ENCODE data around the gene ILRUN.

DNA sequence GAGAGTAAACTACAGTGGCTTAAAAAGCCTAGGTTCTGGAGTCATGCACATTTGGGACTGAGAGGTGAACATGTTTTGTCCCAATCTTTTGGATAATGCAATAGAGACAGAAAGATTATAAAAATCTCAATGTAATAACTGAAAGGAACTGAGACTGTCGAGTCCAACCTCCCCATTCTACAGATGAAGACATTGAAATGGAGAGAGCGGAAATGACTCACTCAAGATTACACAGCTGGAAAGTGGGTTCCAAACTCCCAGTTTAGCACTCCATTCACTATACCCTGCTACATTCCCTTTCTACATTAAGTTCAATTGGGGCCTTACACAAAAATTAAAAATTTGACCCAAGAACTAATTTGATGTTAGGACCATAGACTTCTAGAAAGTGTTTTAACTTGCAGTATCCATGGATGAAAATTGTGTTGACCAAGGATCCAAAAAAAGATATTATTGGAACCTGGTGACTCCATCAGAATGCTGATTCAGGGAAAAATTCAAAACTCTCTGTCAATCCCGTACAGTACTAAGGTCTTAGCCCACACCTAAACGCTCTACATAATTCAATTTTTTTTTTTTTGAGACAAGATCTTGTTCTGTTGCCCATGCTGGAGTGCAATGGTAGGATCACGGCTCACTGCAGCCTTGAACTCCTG lies 1.5 kb upstream of the ILRUN start:
- TF ChIP-seq, protein P1, sequence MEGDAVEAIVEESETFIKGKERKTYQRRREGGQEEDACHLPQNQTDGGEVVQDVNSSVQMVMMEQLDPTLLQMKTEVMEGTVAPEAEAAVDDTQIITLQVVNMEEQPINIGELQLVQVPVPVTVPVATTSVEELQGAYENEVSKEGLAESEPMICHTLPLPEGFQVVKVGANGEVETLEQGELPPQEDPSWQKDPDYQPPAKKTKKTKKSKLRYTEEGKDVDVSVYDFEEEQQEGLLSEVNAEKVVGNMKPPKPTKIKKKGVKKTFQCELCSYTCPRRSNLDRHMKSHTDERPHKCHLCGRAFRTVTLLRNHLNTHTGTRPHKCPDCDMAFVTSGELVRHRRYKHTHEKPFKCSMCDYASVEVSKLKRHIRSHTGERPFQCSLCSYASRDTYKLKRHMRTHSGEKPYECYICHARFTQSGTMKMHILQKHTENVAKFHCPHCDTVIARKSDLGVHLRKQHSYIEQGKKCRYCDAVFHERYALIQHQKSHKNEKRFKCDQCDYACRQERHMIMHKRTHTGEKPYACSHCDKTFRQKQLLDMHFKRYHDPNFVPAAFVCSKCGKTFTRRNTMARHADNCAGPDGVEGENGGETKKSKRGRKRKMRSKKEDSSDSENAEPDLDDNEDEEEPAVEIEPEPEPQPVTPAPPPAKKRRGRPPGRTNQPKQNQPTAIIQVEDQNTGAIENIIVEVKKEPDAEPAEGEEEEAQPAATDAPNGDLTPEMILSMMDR (IDR thresholded peaks at IDR 0.05 in 8 of 11, conservative IDR thresholded peaks at IDR 0.05 in 3 of 11) = no peak
- TF ChIP-seq POLR2AphosphoS5 (IDR thresholded peaks at IDR 0.05) = no peak
- no peak for TF ChIP-seq POLR2A (IDR thresholded peaks at IDR 0.05)

All from spleen (tissue), 7 donors.